ENCODE results near the gene PLA2G4D.
A peak's percentile ranks its signal among the peaks of the same experiment; 100 is the strongest.

PLA2G4D gene

DNA sequence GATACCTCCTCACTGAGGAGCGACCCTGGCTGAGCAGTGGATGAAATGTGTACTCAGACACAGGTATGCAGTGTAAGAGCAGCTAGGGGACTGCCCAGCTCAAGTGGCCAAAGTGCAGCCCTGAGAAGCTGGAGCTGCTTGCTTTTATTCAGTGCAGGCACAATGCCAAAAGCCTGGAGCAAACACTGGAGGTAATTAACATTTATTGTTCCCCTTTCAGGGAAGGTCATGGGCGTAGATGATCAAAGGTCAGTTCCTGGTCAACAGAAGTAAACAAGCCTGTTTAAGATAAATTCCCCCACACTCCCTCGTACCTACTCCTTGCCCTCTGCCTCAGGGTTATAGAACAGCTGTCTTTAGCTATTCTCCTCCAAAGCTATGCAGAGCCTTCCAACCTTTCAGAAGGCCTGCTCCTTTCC, 44.6 kb upstream of the PLA2G4D start:
- TF ChIP-seq, protein P1, sequence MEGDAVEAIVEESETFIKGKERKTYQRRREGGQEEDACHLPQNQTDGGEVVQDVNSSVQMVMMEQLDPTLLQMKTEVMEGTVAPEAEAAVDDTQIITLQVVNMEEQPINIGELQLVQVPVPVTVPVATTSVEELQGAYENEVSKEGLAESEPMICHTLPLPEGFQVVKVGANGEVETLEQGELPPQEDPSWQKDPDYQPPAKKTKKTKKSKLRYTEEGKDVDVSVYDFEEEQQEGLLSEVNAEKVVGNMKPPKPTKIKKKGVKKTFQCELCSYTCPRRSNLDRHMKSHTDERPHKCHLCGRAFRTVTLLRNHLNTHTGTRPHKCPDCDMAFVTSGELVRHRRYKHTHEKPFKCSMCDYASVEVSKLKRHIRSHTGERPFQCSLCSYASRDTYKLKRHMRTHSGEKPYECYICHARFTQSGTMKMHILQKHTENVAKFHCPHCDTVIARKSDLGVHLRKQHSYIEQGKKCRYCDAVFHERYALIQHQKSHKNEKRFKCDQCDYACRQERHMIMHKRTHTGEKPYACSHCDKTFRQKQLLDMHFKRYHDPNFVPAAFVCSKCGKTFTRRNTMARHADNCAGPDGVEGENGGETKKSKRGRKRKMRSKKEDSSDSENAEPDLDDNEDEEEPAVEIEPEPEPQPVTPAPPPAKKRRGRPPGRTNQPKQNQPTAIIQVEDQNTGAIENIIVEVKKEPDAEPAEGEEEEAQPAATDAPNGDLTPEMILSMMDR (conservative IDR thresholded peaks at IDR 0.05; ENCODE audit: low read depth, low read length): no peak
- H3K4me3 ChIP-seq (ENCODE audit: low read length): no peak overlapping the region
- DNase-seq (ENCODE audit: low read depth): no peak

DNA sequence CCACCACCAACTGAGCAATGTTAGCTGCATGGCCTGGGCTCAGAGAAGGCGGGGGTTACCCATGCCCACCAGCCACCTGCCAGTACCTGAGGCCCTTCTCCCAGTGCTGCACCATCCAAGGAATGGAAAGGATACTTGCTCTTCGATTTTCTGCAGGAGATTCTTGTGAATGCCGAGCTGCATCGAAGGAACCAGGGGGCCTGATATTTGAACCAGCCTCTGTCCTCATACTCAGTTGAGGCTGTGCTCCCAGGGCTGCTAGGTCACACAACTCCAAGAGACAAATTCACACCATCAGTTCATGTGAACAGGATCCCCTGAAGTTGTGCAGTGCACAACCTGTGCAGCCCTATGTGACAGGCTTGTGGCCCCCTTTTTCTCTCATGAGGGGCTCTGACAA, 44.0 kb upstream of the PLA2G4D start:
- DNase-seq (ENCODE audit: low read depth): no peak
- H3K4me3 ChIP-seq (ENCODE audit: low read length): no peak overlapping the region
- TF ChIP-seq, protein P1 (conservative IDR thresholded peaks at IDR 0.05; ENCODE audit: low read depth, low read length): no peak

DNA sequence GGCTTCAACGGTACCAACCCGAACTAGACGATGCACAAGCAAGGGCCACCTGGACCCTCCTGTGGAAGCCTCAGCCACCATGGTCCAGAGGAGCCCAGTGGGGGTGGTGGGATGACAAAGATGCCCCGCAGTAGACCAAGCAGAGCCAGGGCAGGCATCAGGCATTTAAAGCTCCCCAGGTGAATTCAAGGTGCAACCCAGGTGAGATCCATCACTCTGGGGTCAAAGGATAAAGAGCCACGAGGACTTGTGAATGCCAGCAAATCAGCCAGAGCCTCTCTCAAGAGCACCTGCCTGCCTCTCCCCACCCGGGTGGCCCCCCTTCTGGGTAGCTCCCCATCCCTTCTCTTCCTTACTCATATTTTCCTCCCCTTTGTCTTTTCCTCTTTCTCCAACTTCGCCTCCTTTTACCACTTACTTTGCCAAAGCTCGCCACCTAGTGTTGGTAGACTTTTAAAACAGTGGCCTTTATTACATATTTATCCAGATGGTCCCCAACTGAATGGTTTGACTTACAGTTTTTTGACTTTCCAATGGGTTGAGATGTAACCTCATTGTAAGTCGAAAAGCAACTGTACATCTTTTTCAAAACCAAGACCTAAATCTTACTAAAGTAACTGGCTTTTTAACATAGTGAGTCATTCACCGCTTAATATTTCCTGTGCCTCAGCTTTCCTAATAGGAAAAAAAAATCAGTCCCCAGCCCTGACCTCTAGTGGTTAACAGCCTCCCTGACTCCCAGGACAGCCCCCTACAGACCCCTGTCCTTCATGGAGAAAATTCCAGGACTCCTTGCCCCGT, 43.3 kb upstream of the PLA2G4D start:
- no peak for DNase-seq (ENCODE audit: low read depth)
- no peak overlapping the region for H3K4me3 ChIP-seq (ENCODE audit: low read length)
- TF ChIP-seq, protein P1 (conservative IDR thresholded peaks at IDR 0.05; ENCODE audit: low read depth, low read length): peak; percentile 66

DNA sequence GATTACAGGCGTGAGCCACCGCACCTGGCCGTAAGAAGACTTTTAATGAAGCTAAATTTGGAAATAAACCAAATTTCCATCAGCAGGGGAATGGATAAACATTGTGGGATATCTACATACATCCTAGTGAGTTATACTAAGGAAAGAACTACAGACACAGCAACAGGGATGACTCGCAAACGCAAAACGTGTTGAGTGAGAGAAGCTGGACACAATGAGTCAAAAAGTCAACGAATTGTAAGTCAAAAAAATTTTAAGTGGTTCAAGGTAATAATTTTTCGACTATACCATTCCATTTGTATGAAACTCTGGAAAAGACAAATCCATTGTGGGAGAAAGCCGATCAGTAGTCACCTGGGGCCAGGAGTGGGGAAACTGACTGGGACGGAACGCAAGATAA, 42.2 kb upstream of the PLA2G4D start:
- DNase-seq (ENCODE audit: low read depth): no peak
- H3K4me3 ChIP-seq (ENCODE audit: low read length): no peak overlapping the region
- TF ChIP-seq, protein P1 (conservative IDR thresholded peaks at IDR 0.05; ENCODE audit: low read depth, low read length): no peak

DNA sequence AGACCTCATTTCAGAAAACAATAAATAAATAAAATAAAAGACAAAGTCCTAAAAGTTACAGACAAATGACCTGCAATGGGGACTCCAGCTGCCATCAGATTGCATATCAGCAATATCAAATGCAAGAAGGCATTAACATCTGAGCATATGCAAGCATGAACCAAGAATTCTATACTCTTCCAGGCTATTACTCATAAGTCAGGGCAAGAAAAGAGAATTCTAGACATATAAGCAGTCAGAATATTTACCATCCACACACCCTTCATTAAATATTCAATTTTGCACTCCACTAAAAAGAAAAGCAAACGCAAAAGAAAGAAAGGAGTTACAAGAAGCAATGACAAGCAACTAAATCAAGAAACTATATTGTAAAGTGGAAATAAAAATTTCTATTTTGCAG, 41.0 kb upstream of the PLA2G4D start:
- no peak overlapping the region for H3K4me3 ChIP-seq (ENCODE audit: low read length)
- TF ChIP-seq, protein P1 (conservative IDR thresholded peaks at IDR 0.05; ENCODE audit: low read depth, low read length): no peak
- no peak for DNase-seq (ENCODE audit: low read depth)

DNA sequence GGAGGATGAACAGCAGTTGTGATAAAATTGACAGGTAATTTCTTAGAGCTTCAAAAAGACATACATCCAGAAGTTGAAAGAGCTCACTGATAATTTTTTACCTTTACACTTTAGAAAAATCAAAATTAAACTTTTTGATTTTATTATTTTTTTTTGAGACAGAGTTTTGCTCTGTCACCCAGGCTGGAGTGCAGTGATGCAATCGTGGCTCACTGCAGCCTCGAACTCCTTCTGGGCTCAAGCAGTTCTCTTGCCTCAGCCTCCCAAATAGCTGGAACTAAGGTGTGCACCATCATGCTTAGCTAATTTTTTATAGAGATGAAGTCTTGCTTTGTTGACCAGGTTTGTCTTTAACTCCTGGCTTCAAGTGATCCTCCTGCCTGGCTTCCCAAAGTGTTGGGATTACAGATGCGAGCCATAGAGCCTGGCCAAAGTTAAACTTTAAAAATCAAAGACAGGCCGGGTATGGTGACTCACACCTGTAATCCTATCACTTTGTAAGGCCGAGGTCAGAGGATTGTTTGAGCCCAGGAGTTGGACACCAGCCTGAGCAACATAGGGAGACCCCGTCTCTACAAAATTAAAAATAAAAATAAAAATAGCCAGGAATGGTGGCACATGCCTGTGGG, 40.4 kb upstream of the PLA2G4D start:
- DNase-seq (ENCODE audit: low read depth): no peak
- H3K4me3 ChIP-seq (ENCODE audit: low read length): no peak overlapping the region
- TF ChIP-seq, protein P1 (conservative IDR thresholded peaks at IDR 0.05; ENCODE audit: low read depth, low read length): no peak

Data from retinal pigment epithelial cell (primary cell).